Activated T-cell treated with anti-CD3 and anti-CD28 coated beads, Interleukin-2, amount 50 U/mL, for 72 hours (primary cell): ENCODE results near the gene CACNB4. TPM values are rescaled to one million over a fixed set of nuclear protein-coding genes. Genes with fewer than 3 reads are reported as not detected.
"Not testable (repeated sequence)": the region's sequence is repeated elsewhere in the genome, so short reads cannot be mapped to it uniquely, and the experiment has no call there.

Experiments
- ATAC-seq, 2 donors: fragments of 150-1000 bp; cut with Tn5 transposase; replicated peaks in 1 of 2; 2 replicates each; pipeline ENCODE4 v1.10.0; 2021; ENCODE audit warnings: moderate library complexity in 2 of 2, mild to moderate bottlenecking in 1 of 2
- DNase-seq, 2 donors: peaks; one replicate each; pipeline ENCODE4 v3.0.0; 2021 to 2022; ENCODE audit warnings: mixed read lengths in 1 of 2
- H3K27ac Mint-ChIP-seq: one replicate; pipeline ENCODE4 v1.8.0; 2022; ENCODE audit warnings: mild to moderate bottlenecking, moderate library complexity, mixed read lengths
- H3K27me3 Mint-ChIP-seq: one replicate; pipeline ENCODE4 v1.8.0; 2022; ENCODE audit warnings: low read depth, mixed read lengths
- H3K36me3 Mint-ChIP-seq, 2 donors: one replicate each; pipeline ENCODE4 v1.8.0; 2022; ENCODE audit warnings: mixed read lengths in 2 of 2, mild to moderate bottlenecking in 1 of 2; ENCODE audit not compliant: insufficient read depth in 2 of 2
- H3K4me1 Mint-ChIP-seq: one replicate; pipeline ENCODE4 v1.8.0; 2022; ENCODE audit warnings: low read depth, mixed read lengths
- H3K4me3 Mint-ChIP-seq, 2 donors: one replicate each; pipeline ENCODE4 v1.8.0; 2022; ENCODE audit warnings: mild to moderate bottlenecking in 2 of 2, mixed read lengths in 2 of 2, moderate library complexity in 2 of 2
- H3K9me3 Mint-ChIP-seq, 2 donors: one replicate each; pipeline ENCODE4 v1.8.0; 2022; ENCODE audit warnings: mixed read lengths in 2 of 2
- total RNA-seq, 2 donors: library from RNA; stranded (reverse); gene quantifications; one replicate each; pipeline ENCODE4 v1.2.3, GENCODE V29; 2022

Gene CACNB4
- total RNA-seq, 2 donors from 2014 or later: 0.31 to 0.56 TPM

GRCh38 chr2:152099367-152100050 lies 665 bp upstream of the CACNB4 start:
- peaks cover 56% of the 10 kb centered on the region for H3K27me3 Mint-ChIP-seq
- ATAC-seq (peak; percentile 30 to 40), DNase-seq (peak in 1 of 2 donors; percentile 2)
- peaks cover 17% of the 10 kb centered on the region for H3K4me1 Mint-ChIP-seq
- peak overlapping the region; percentile 3 for H3K27ac Mint-ChIP-seq
- no peaks in the 10 kb centered on the region for H3K9me3 Mint-ChIP-seq
- peak overlapping the region; percentile 83 to 88 for H3K4me3 Mint-ChIP-seq
- peaks cover 3% of the 10 kb centered on the region in 2 donors for H3K36me3 Mint-ChIP-seq

- DNase-seq (peak in 1 of 2 donors; percentile 8), ATAC-seq (peak; percentile 46 to 57)
- Mint-ChIP-seq H3K9me3 (no peaks in the 10 kb centered on the region), H3K27ac (no peak overlapping the region), H3K27me3 (peaks cover 48% of the 10 kb centered on the region), H3K36me3 (peaks cover 3% of the 10 kb centered on the region in 2 donors), H3K4me3 (peak overlapping the region; percentile 83 to 88), H3K4me1 (peaks cover 17% of the 10 kb centered on the region)
Observed at GRCh38 chr2:152097801-152098495, 896 bp downstream of the CACNB4 start.

- peaks cover 44% of the 10 kb centered on the region for H3K27me3 Mint-ChIP-seq
- peaks cover 17% of the 10 kb centered on the region for H3K4me1 Mint-ChIP-seq
- ATAC-seq (peak in 1 of 2 donors; percentile 8), DNase-seq (no peak)
- peak overlapping the region; percentile 83 to 88 for H3K4me3 Mint-ChIP-seq
- no peaks in the 10 kb centered on the region for H3K9me3 Mint-ChIP-seq
- peaks cover 3% of the 10 kb centered on the region in 2 donors for H3K36me3 Mint-ChIP-seq
- no peak overlapping the region for H3K27ac Mint-ChIP-seq
Observed at GRCh38 chr2:152097290-152097800, 1.5 kb downstream of the CACNB4 start.

- Mint-ChIP-seq H3K4me3 (no peak overlapping the region), H3K36me3 (peaks cover 3% of the 10 kb centered on the region in 2 donors), H3K27me3 (peaks cover 41% of the 10 kb centered on the region), H3K9me3 (no peaks in the 10 kb centered on the region), H3K4me1 (peaks cover 17% of the 10 kb centered on the region), H3K27ac (no peak overlapping the region)
- DNase-seq (no peak), ATAC-seq (no peak)
Observed at GRCh38 chr2:152095146-152095545, 3.7 kb downstream of the CACNB4 start.

GRCh38 chr2:152094014-152094413 lies 4.8 kb downstream of the CACNB4 start:
- H3K27me3 Mint-ChIP-seq: peaks cover 30% of the 10 kb centered on the region
- H3K4me3 Mint-ChIP-seq: no peak overlapping the region
- no peaks in the 10 kb centered on the region for H3K36me3 Mint-ChIP-seq
- H3K9me3 Mint-ChIP-seq: no peaks in the 10 kb centered on the region
- H3K27ac Mint-ChIP-seq: no peak overlapping the region
- DNase-seq: no peak
- peaks cover 11% of the 10 kb centered on the region for H3K4me1 Mint-ChIP-seq
- no peak for ATAC-seq

- ATAC-seq (no peak), DNase-seq (no peak)
- no peaks in the 10 kb centered on the region for H3K36me3 Mint-ChIP-seq
- H3K9me3 Mint-ChIP-seq: no peaks in the 10 kb centered on the region
- no peak overlapping the region for H3K4me3 Mint-ChIP-seq
- H3K27ac Mint-ChIP-seq: no peak overlapping the region
- H3K4me1 Mint-ChIP-seq: peaks cover 10% of the 10 kb centered on the region
- H3K27me3 Mint-ChIP-seq: peaks cover 29% of the 10 kb centered on the region
Observed at GRCh38 chr2:152093464-152093863, 5.4 kb downstream of the CACNB4 start.

GRCh38 chr2:152092095-152092494 lies 6.7 kb downstream of the CACNB4 start:
- DNase-seq: no peak
- H3K27me3 Mint-ChIP-seq: peaks cover 18% of the 10 kb centered on the region
- no peaks in the 10 kb centered on the region for H3K4me1 Mint-ChIP-seq
- H3K27ac Mint-ChIP-seq: no peak overlapping the region
- no peak for ATAC-seq
- H3K9me3 Mint-ChIP-seq: no peaks in the 10 kb centered on the region
- no peak overlapping the region for H3K4me3 Mint-ChIP-seq
- H3K36me3 Mint-ChIP-seq: no peaks in the 10 kb centered on the region

GRCh38 chr2:152090726-152091125 lies 8.1 kb downstream of the CACNB4 start:
- ATAC-seq, H3K4me3 Mint-ChIP-seq, H3K27me3 Mint-ChIP-seq, H3K9me3 Mint-ChIP-seq, H3K36me3 Mint-ChIP-seq, H3K27ac Mint-ChIP-seq, DNase-seq, H3K4me1 Mint-ChIP-seq: not testable (repeated sequence)

GRCh38 chr2:152089238-152089637 lies 9.6 kb downstream of the CACNB4 start:
- Mint-ChIP-seq H3K36me3 (no peaks in the 10 kb centered on the region), H3K9me3 (no peaks in the 10 kb centered on the region), H3K27me3 (peaks cover 5% of the 10 kb centered on the region)

GRCh38 chr2:152088006-152088405 lies 10.8 kb downstream of the CACNB4 start:
- Mint-ChIP-seq H3K9me3 (no peaks in the 10 kb centered on the region), H3K27me3 (peaks cover 5% of the 10 kb centered on the region), H3K4me3 (no peak overlapping the region), H3K4me1 (no peaks in the 10 kb centered on the region), H3K27ac (no peak overlapping the region), H3K36me3 (no peaks in the 10 kb centered on the region)
- ATAC-seq (no peak), DNase-seq (no peak)

More at GRCh38 chr2:152089238-152089637, 9.6 kb downstream of the CACNB4 start:
- no peaks in the 10 kb centered on the region for H3K4me1 Mint-ChIP-seq
- no peak overlapping the region for H3K27ac Mint-ChIP-seq
- no peak for ATAC-seq
- no peak overlapping the region for H3K4me3 Mint-ChIP-seq
- DNase-seq: no peak

GRCh38 chr2:152086231-152086630 lies 12.6 kb downstream of the CACNB4 start:
- Mint-ChIP-seq H3K36me3 (no peaks in the 10 kb centered on the region), H3K4me1 (no peaks in the 10 kb centered on the region), H3K27ac (no peak overlapping the region), H3K27me3 (peaks cover 5% of the 10 kb centered on the region), H3K4me3 (no peak overlapping the region), H3K9me3 (no peaks in the 10 kb centered on the region)
- DNase-seq (no peak), ATAC-seq (no peak)

- ATAC-seq: no peak
Observed at GRCh38 chr2:152084076-152084475, 14.8 kb downstream of the CACNB4 start.

GRCh38 chr2:152083202-152083875 lies 15.5 kb downstream of the CACNB4 start:
- Mint-ChIP-seq H3K27ac (no peak overlapping the region), H3K27me3 (no peaks in the 10 kb centered on the region), H3K9me3 (no peaks in the 10 kb centered on the region), H3K36me3 (no peaks in the 10 kb centered on the region), H3K4me1 (no peaks in the 10 kb centered on the region), H3K4me3 (no peak overlapping the region)
- no peak for ATAC-seq
- no peak for DNase-seq

More at GRCh38 chr2:152084076-152084475, 14.8 kb downstream of the CACNB4 start:
- H3K27me3 Mint-ChIP-seq: no peaks in the 10 kb centered on the region
- no peak for DNase-seq
- no peaks in the 10 kb centered on the region for H3K4me1 Mint-ChIP-seq
- no peaks in the 10 kb centered on the region for H3K9me3 Mint-ChIP-seq
- no peaks in the 10 kb centered on the region for H3K36me3 Mint-ChIP-seq
- H3K27ac Mint-ChIP-seq: no peak overlapping the region
- H3K4me3 Mint-ChIP-seq: no peak overlapping the region
